Measurements from ENCODE around the gene ERGIC1. TPM values are rescaled to one million over a fixed set of nuclear protein-coding genes. Genes with fewer than 3 reads are reported as not detected.

The ERGIC1 gene
- total and polyA plus RNA-seq, 2 of the 8 experiments (the other 6 are each of a cell fraction or from before 2014, with no cell fraction given), result 95.3 to 106 TPM

DNA sequence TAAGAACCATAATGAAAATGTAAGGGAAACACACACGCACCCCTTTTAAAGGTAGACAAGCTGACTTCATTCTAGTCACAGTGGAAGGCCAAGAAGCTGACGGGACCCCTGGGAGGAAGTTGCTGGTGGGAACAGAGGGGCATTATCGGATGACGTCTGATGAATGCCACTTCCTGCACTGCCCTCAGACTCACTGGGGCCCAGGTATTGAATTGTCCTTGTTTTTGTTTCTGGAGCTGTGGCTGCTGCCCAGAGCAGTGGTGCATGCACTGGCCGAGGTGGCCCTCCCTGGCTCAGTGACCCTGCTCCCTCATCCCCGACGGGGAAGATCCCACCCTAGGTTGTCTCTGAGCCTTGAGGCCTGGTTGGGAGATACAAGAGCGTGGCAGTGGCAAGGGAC is 109.9 kb downstream of the ERGIC1 start:
- Histone ChIP-seq H3K4me2 (ENCODE audit: insufficient read depth in 1 of 2, low read depth in 2 of 2, low read length in 2 of 2) (0 out of 4 replicates have a peak overlapping the region, but pooled peaks of 1 of the 2 experiments have one; percentile 47), H2AFZ (ENCODE audit: low read length) (no peak overlapping the region), H3K79me2 (ENCODE audit: control insufficient read depth in 1 of 2, insufficient read depth in 2 of 2, low read length in 2 of 2) (no peaks in the 10 kb centered on the region), H3K4me1 (replicated peaks in 1 of 4; ENCODE audit: control insufficient read depth in 3 of 4, insufficient read depth in 4 of 4, low read length in 3 of 4) (peaks cover 4 to 15% (median 9%) of the 10 kb centered on the region in 4 experiments; a peak in 5 of 7 replicates), H3K23me2 (ENCODE audit: low read depth, low read length) (no peaks in the 10 kb centered on the region), H2BK12ac (ENCODE audit: low read depth, low read length) (peak overlapping the region; percentile 68; the same call in 1 of the 2 replicates), H2BK20ac (ENCODE audit: low read length) (no peak overlapping the region), H3K27ac (ENCODE audit: low read depth, low read length) (no peak overlapping the region), H4K8ac (ENCODE audit: extremely low read depth, insufficient read depth, low read length) (peak overlapping the region; percentile 39), H3K14ac (ENCODE audit: insufficient read length) (no peak overlapping the region), H3K4me3 (ENCODE audit: extremely low read depth in 1 of 4, insufficient read depth in 2 of 4, low read depth in 3 of 4, low read length in 4 of 4) (no peak overlapping the region), H4K91ac (replicated peaks; ENCODE audit: insufficient read length, low read length) (no peak overlapping the region), H3K23ac (ENCODE audit: insufficient read length) (no peak overlapping the region), H3K9ac (replicated peaks in 1 of 4; ENCODE audit: extremely low read depth in 1 of 4, low read depth in 3 of 4, low read length in 3 of 4) (no peak overlapping the region), H4K5ac (ENCODE audit: insufficient read length, low read depth, low read length) (no peak overlapping the region), H2AK5ac (ENCODE audit: low read depth, low read length) (no peak overlapping the region), H3K9me3 (ENCODE audit: insufficient read depth in 2 of 2, low read depth in 1 of 2, low read length in 1 of 2) (no peaks in the 10 kb centered on the region), H2BK120ac (replicated peaks; ENCODE audit: low read depth, low read length) (no peak overlapping the region), H3K56ac (replicated peaks; ENCODE audit: insufficient read length, low read depth, low read length) (no peak overlapping the region), H3K4ac (replicated peaks; ENCODE audit: insufficient read length, low read depth, low read length) (no peak overlapping the region), H3K36me3 (ENCODE audit: control insufficient read depth in 2 of 4, insufficient read depth in 4 of 4, low read length in 3 of 4) (peaks cover 4 to 13% (median 7%) of the 10 kb centered on the region in 4 experiments; a peak in 5 of 8 replicates), H2BK15ac (ENCODE audit: low read length) (no peak overlapping the region), H3K79me1 (ENCODE audit: low read depth, low read length) (no peaks in the 10 kb centered on the region), H3K27me3 (replicated peaks in 1 of 4; ENCODE audit: control insufficient read depth in 3 of 4, extremely low read depth in 1 of 4, insufficient read depth in 3 of 4, low read length in 3 of 4) (no peaks in the 10 kb centered on the region; a peak in 2 of 7 replicates), H2BK5ac (ENCODE audit: low read depth, low read length) (no peak overlapping the region), H4K20me1 (replicated peaks in 1 of 2; ENCODE audit: control insufficient read depth in 1 of 2, insufficient read depth in 2 of 2, low read length in 2 of 2) (peaks cover 0 to 4% of the 10 kb centered on the region in 2 experiments), H3K18ac (ENCODE audit: extremely low read depth, low read length) (no peak overlapping the region; the same call in 1 of the 2 replicates)
- ChIA-PET CTCF (ENCODE audit: partially characterized antibody) (interaction anchor here (0.6 to 2.5 kb wide), 2 partner anchors 11 to 231 kb away, joined by 3 to 14 read pairs; no protein-coding TSS in a partner anchor), POLR2A (ENCODE audit: partially characterized antibody) (interaction anchor here (1.0 kb wide), 1 partner anchor 15 kb away, joined by 4 read pairs; the partner anchor contains the start of gene RPL26L1)
- FAIRE-seq (no peak), DNase-seq (ENCODE audit: low read depth in 1 of 2, low spot score in 2 of 2) (no peak)
- WGBS, 2 experiments (ENCODE audit: extremely low coverage in 1 of 2, insufficient coverage in 1 of 2, insufficient read length in 1 of 2, insufficient replicate concordance in 2 of 2, low coverage in 1 of 2, low lambda C conversion rate in 2 of 2, missing lambda C conversion rate in 1 of 2), result 97% methylated on average over 8 of the region's 8 CpGs; no CpG with 5 or more reads in 1 of the 2 experiments
- TF ChIP-seq KDM1A (IDR thresholded peaks at IDR 0.05; ENCODE audit: borderline replicate concordance, low read length) (no peak), FOSL1 (IDR thresholded peaks at IDR 0.05; ENCODE audit: insufficient read depth, low read depth, low read length) (no peak), RNF2 (IDR thresholded peaks at IDR 0.05; ENCODE audit: borderline replicate concordance, low read depth, low read length, missing control alignments, poor library complexity, severe bottlenecking) (no peak), TBP (IDR thresholded peaks at IDR 0.05; ENCODE audit: low read depth, low read length) (no peak)
- TF ChIP-seq, protein P1, sequence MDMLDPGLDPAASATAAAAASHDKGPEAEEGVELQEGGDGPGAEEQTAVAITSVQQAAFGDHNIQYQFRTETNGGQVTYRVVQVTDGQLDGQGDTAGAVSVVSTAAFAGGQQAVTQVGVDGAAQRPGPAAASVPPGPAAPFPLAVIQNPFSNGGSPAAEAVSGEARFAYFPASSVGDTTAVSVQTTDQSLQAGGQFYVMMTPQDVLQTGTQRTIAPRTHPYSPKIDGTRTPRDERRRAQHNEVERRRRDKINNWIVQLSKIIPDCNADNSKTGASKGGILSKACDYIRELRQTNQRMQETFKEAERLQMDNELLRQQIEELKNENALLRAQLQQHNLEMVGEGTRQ (IDR thresholded peaks at IDR 0.05; ENCODE audit: low read length), result no peak
